ENCODE measurements around the gene FBXO38.

Gene FBXO38

GRCh38 chr5:148482196-148482595 is 98.4 kb downstream of the FBXO38 start:
- DNase-seq (ENCODE audit: low read depth), result no peak

GRCh38 chr5:148482697-148483462 is 99.1 kb downstream of the FBXO38 start:
- DNase-seq (ENCODE audit: low read depth), result peak; percentile 11

- no peak for DNase-seq (ENCODE audit: low read depth)
Observed at GRCh38 chr5:148483750-148484149, 100.0 kb downstream of the FBXO38 start.

- DNase-seq (ENCODE audit: low read depth), result no peak
Observed at GRCh38 chr5:148484651-148485050, 100.9 kb downstream of the FBXO38 start.

- no peak for DNase-seq (ENCODE audit: low read depth)
Observed at GRCh38 chr5:148486456-148486855, 102.7 kb downstream of the FBXO38 start.

GRCh38 chr5:148488757-148489156 is 105.0 kb downstream of the FBXO38 start:
- no peak for DNase-seq (ENCODE audit: low read depth)

GRCh38 chr5:148491015-148491792 is 107.4 kb downstream of the FBXO38 start:
- DNase-seq (ENCODE audit: low read depth), result no peak

- no peak for DNase-seq (ENCODE audit: low read depth)
Observed at GRCh38 chr5:148491793-148492184, 108.0 kb downstream of the FBXO38 start.

- no peak for DNase-seq (ENCODE audit: low read depth)
Observed at GRCh38 chr5:148492351-148492750, 108.6 kb downstream of the FBXO38 start.
